Lower lobe of right lung (tissue), 2 donors: ENCODE results near the gene DPH5. TPM values are rescaled to one million over a fixed set of nuclear protein-coding genes. Genes with fewer than 3 reads are reported as not detected.

Source experiments
- ATAC-seq, 2 donors: fragments of 200-7000 bp; cut with Tn5 transposase; one replicate each; pipeline ENCODE4 v1.9.1; 2020 to 2022; ENCODE audit warnings: mild to moderate bottlenecking in 2 of 2, moderate library complexity in 2 of 2
- DNase-seq: peaks from one replicate; pipeline ENCODE4 v3.0.0-alpha.2; 2020
- H3K27ac ChIP-seq: fragments of 200-600 bp; one replicate; pipeline ENCODE4 v1.8.0; 2022
- H3K27me3 ChIP-seq: fragments of 200-600 bp; one replicate; pipeline ENCODE4 v1.8.0; 2022; ENCODE audit warnings: low read depth
- H3K36me3 ChIP-seq: fragments of 200-600 bp; one replicate; pipeline ENCODE4 v1.8.0; 2022; ENCODE audit warnings: mild to moderate bottlenecking
- H3K4me1 ChIP-seq: fragments of 200-600 bp; one replicate; pipeline ENCODE4 v1.8.0; 2022
- H3K4me3 ChIP-seq: fragments of 200-600 bp; one replicate; pipeline ENCODE4 v1.8.0; 2022; ENCODE audit warnings: mild to moderate bottlenecking
- H3K9me3 ChIP-seq: fragments of 200-600 bp; one replicate; pipeline ENCODE4 v1.8.0; 2022
- CTCF ChIP-seq: fragments of 200-600 bp; IDR thresholded peaks from one replicate; pipeline ENCODE4 v1.8.0; 2022; ENCODE audit warnings: antibody characterized with exemption, mild to moderate bottlenecking
- intact Hi-C: fragments of 100-400 bp; cut with DNase I; formaldehyde crosslinking; loops from one replicate; pipeline ENCODE4 v1.11.0; 2022
- total RNA-seq: library from RNA; stranded (reverse); fragmentation: NEBNext Ultra II Directional; extraction: Animal tissue kit (Norgen Biotek cat#: 25700); gene quantifications from one replicate; pipeline ENCODE4 v1.2.1, GENCODE V29; 2021
- donor health status: DM: no; HTN: yes; CAD: no; lungs with severe emphysema.

Gene DPH5
- total RNA-seq, 1 donor from 2014 or later = 33.1 TPM

GRCh38 chr1:101051688-101052638 lies 26.4 kb upstream of the DPH5 start:
- DNase-seq (no peak), ATAC-seq (no peak)
- H3K36me3 ChIP-seq = no peaks in the 10 kb centered on the region
- H3K4me1 ChIP-seq = no peaks in the 10 kb centered on the region
- intact Hi-C loops = no loop called here
- no peak overlapping the region for H3K4me3 ChIP-seq
- no peaks in the 10 kb centered on the region for H3K9me3 ChIP-seq
- H3K27me3 ChIP-seq = no peaks in the 10 kb centered on the region
- no peak overlapping the region for H3K27ac ChIP-seq
- no peak for TF ChIP-seq CTCF

DNA sequence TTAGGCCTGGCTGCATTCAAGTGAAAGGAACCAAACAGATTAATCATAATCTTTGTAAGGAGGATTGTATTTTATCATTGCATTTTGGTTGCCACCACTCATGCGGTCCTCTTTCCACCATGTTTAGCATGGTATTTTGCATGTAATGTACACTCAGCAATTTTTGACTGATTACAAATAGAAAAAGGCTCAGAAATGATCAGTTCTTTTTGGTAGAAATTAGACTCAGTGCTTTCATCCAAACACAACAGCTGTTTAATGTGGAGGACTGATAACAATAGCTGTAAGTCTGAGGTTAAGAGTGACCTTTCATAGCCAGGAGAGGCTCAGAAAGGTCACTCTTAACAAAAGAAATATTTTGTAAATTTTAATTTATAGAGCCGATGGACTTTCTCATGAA lies 25.3 kb upstream of the DPH5 start:
- ATAC-seq (no peak), DNase-seq (no peak)
- Histone ChIP-seq H3K36me3 (no peaks in the 10 kb centered on the region), H3K4me3 (no peak overlapping the region), H3K27me3 (no peaks in the 10 kb centered on the region), H3K27ac (no peak overlapping the region), H3K9me3 (no peaks in the 10 kb centered on the region), H3K4me1 (no peaks in the 10 kb centered on the region)
- intact Hi-C loops = no loop called here
- no peak for TF ChIP-seq CTCF

DNA sequence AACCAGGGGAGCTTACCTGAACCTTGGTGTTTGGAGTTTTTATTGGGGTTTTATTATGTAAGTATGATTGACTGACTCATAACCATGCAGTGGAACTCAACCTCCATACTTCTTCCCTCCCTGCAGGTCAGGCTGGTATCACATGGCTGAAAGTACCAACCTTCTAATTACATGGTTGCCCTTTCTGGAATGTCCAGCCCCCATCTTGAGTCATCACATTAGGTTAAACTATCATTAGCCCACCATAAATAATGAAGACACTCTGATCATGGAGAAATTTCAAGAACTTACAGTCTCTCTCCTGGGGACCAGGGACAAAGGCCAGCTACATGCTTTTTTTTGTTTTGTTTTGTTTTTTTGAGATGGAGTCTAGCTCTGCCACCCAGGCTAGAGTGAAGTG lies 19.2 kb upstream of the DPH5 start:
- Histone ChIP-seq H3K4me3 (no peak overlapping the region), H3K36me3 (no peaks in the 10 kb centered on the region), H3K27me3 (no peaks in the 10 kb centered on the region), H3K27ac (no peak overlapping the region), H3K9me3 (peaks cover 6% of the 10 kb centered on the region), H3K4me1 (no peaks in the 10 kb centered on the region)
- ATAC-seq (no peak), DNase-seq (no peak)
- no peak for TF ChIP-seq CTCF
- intact Hi-C loops = no loop called here

- no peaks in the 10 kb centered on the region for H3K27me3 ChIP-seq
- no peaks in the 10 kb centered on the region for H3K4me1 ChIP-seq
- no peak overlapping the region for H3K27ac ChIP-seq
- H3K4me3 ChIP-seq = no peak overlapping the region
- no peaks in the 10 kb centered on the region for H3K36me3 ChIP-seq
- no peak for TF ChIP-seq CTCF
- DNase-seq (no peak), ATAC-seq (no peak)
- peaks cover 6% of the 10 kb centered on the region for H3K9me3 ChIP-seq
- intact Hi-C loops = no loop called here
Observed at GRCh38 chr1:101044259-101044658, 18.7 kb upstream of the DPH5 start.

- no peak for TF ChIP-seq CTCF
- no peaks in the 10 kb centered on the region for H3K4me1 ChIP-seq
- no peak overlapping the region for H3K4me3 ChIP-seq
- H3K27ac ChIP-seq = no peak overlapping the region
- H3K9me3 ChIP-seq = peaks cover 6% of the 10 kb centered on the region
- no peak for DNase-seq
- no peak for ATAC-seq
- intact Hi-C loops = no loop called here
- no peaks in the 10 kb centered on the region for H3K27me3 ChIP-seq
- H3K36me3 ChIP-seq = no peaks in the 10 kb centered on the region
Observed at GRCh38 chr1:101043776-101044175, 18.2 kb upstream of the DPH5 start.
